CD4-positive, alpha-beta memory T cell (primary cell): ENCODE measurements around the gene NOP14. TPM values are rescaled to one million over a fixed set of nuclear protein-coding genes. Genes with fewer than 3 reads are reported as not detected.

Experiments used
- CTCF ChIA-PET: fragments of 350-600 bp; sonication (Branson Sonifier 250); formaldehyde crosslinking; loops from one replicate; lab custom pipeline; 2021; ENCODE audit warnings: inconsistent platforms; ENCODE audit not compliant: partially characterized antibody; lab: Charles Lee
- POLR2A ChIA-PET: fragments of 350-600 bp; sonication (Branson Sonifier 250); formaldehyde crosslinking; loops from one replicate; lab custom pipeline; 2021; ENCODE audit not compliant: partially characterized antibody; lab: Charles Lee
- DNase-seq, 5 donors: peaks; one replicate each; pipeline versions ENCODE4 v3.0.0 to v3.0.0-alpha.2; 2020 to 2022; ENCODE audit warnings: mixed read lengths in 1 of 5
- H3K27ac ChIP-seq: one replicate; pipeline ENCODE4 v1.7.0; 2013; ENCODE audit warnings: low read depth, low read length
- H3K27me3 ChIP-seq: 2 replicates; pipeline ENCODE4 v1.7.0; 2013; ENCODE audit warnings: mild to moderate bottlenecking, low read length, moderate library complexity; ENCODE audit not compliant: insufficient read depth
- H3K36me3 ChIP-seq: 2 replicates; pipeline ENCODE4 v1.7.0; 2013; ENCODE audit warnings: mild to moderate bottlenecking, low read length, moderate library complexity; ENCODE audit not compliant: insufficient read depth
- H3K4me1 ChIP-seq: 2 replicates; pipeline ENCODE4 v1.7.0; 2013; ENCODE audit warnings: mild to moderate bottlenecking, low read length, moderate library complexity; ENCODE audit not compliant: insufficient read depth
- H3K4me3 ChIP-seq, 2 donors: one replicate each; pipeline ENCODE4 v1.7.0; 2013; ENCODE audit warnings: low read length in 2 of 2, mild to moderate bottlenecking in 1 of 2
- H3K9me3 ChIP-seq, 2 donors: one replicate each; pipeline ENCODE4 v1.7.0; 2013; ENCODE audit warnings: low read length in 2 of 2, control low read depth in 1 of 2; ENCODE audit not compliant: control insufficient read depth in 1 of 2
- H3K27ac Mint-ChIP-seq, 7 donors: one replicate each; pipeline ENCODE4 v1.8.0; 2020 to 2021; ENCODE audit warnings: mixed read lengths in 7 of 7, mild to moderate bottlenecking in 6 of 7, inconsistent platforms in 3 of 7, moderate library complexity in 3 of 7
- H3K27me3 Mint-ChIP-seq, 2 donors: one replicate each; pipeline ENCODE4 v1.8.0; 2020 to 2021; ENCODE audit warnings: mixed read lengths in 2 of 2
- H3K36me3 Mint-ChIP-seq, 2 donors: one replicate each; pipeline ENCODE4 v1.8.0; 2020 to 2021; ENCODE audit warnings: mixed read lengths in 2 of 2, inconsistent platforms in 1 of 2, mild to moderate bottlenecking in 1 of 2
- H3K4me1 Mint-ChIP-seq, 4 donors: one replicate each; pipeline ENCODE4 v1.8.0; 2020 to 2021; ENCODE audit warnings: mixed read lengths in 4 of 4, mild to moderate bottlenecking in 1 of 4
- H3K4me3 Mint-ChIP-seq, 8 donors: one replicate each; pipeline ENCODE4 v1.8.0; 2020 to 2021; ENCODE audit warnings: mixed read lengths in 8 of 8, mild to moderate bottlenecking in 7 of 8, moderate library complexity in 6 of 8, inconsistent platforms in 3 of 8
- H3K9me3 Mint-ChIP-seq, 8 donors: one replicate each; pipeline ENCODE4 v1.8.0; 2020 to 2021; ENCODE audit warnings: mixed read lengths in 8 of 8, mild to moderate bottlenecking in 5 of 8, inconsistent platforms in 3 of 8, moderate library complexity in 1 of 8
- intact Hi-C: fragments of 100-400 bp; cut with micrococcal nuclease; formaldehyde crosslinking; loops from one replicate; pipeline ENCODE4 v1.15.1; 2023
- polyA plus RNA-seq, 2 donors: library from polyadenylated mRNA; unstranded; fragments of 300-500 nt; fragmentation: Illumina TruSeq; gene quantifications; one replicate each; pipeline ENCODE4 v1.2.3, GENCODE V29; 2021
- total RNA-seq, 2 experiments: library from RNA; stranded (reverse); gene quantifications; one replicate each; pipeline ENCODE4 v1.2.3, GENCODE V29; 2021

NOP14 gene
- total and polyA plus RNA-seq, 4 experiments from 2014 or later, result 2.6 to 41.4 (median 38.4) TPM

DNA sequence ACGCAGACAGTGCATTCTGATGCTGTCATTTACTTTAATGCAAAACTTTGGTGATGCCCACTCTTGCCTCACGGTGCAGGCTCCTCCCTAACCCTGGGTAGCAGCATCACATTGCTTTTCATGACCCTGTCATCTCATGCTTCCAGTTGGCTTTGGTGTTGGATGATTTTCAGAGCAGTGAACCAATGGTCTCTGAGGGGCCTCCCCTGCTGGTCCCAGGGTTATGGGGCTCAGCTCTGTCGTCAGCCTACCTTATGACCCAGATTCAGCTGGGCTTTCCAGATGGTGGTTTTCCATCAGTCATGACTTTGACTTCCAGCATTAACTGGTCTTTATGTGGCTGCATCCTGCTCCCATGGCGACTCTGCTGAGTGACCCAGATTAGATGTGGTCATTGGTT is 56.0 kb downstream of the NOP14 start:
- POLR2A ChIA-PET, result no interaction called here
- H3K4me1 Mint-ChIP-seq, result peaks cover 12 to 30% (median 16%) of the 10 kb centered on the region in 4 donors
- CTCF ChIA-PET, result no interaction called here
- intact Hi-C loops, result no loop called here
- peak overlapping the region in 5 of 7 donors; percentile 15 to 87 (median 70) for H3K27ac Mint-ChIP-seq
- peaks cover 23% of the 10 kb centered on the region for H3K4me1 ChIP-seq
- no peaks in the 10 kb centered on the region for H3K9me3 Mint-ChIP-seq
- H3K27me3 ChIP-seq, result no peaks in the 10 kb centered on the region
- no peaks in the 10 kb centered on the region for H3K9me3 ChIP-seq
- DNase-seq, result no peak
- no peak overlapping the region for H3K4me3 ChIP-seq
- H3K36me3 Mint-ChIP-seq, result peaks cover 52 to 85% of the 10 kb centered on the region in 2 donors
- H3K27me3 Mint-ChIP-seq, result no peaks in the 10 kb centered on the region
- no peak overlapping the region for H3K4me3 Mint-ChIP-seq
- H3K36me3 ChIP-seq, result peaks cover 75% of the 10 kb centered on the region
- H3K27ac ChIP-seq, result no peak overlapping the region

DNA sequence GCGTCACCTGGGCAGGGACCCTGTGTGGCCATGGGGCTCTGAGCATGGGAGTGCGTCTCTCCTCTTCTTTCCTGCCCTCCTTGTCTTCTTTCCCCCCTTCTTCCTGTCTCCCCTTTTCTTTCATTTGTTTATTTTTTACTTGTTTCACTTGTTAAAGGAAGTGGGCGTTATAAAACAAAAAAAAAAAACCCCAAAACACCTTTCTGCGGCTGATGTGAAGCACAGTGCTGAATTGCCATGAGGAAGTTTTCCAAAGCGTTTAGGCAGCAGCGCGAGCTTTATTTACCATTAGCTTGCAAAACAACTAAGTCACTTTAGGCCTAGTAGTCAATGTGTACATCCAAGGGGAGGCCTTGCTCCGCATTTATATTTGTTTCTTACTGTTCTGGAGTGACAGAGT is 57.0 kb downstream of the NOP14 start:
- Histone ChIP-seq H3K4me1 (peaks cover 23% of the 10 kb centered on the region), H3K36me3 (peaks cover 78% of the 10 kb centered on the region), H3K4me3 (no peak overlapping the region), H3K9me3 (no peaks in the 10 kb centered on the region), H3K27ac (no peak overlapping the region), H3K27me3 (no peaks in the 10 kb centered on the region)
- Mint-ChIP-seq H3K27ac (peak overlapping the region; percentile 39 to 93 (median 74)), H3K9me3 (no peaks in the 10 kb centered on the region), H3K27me3 (no peaks in the 10 kb centered on the region), H3K36me3 (peaks cover 52 to 85% of the 10 kb centered on the region in 2 donors), H3K4me1 (peaks cover 12 to 30% (median 16%) of the 10 kb centered on the region in 4 donors), H3K4me3 (peak overlapping the region in 5 of 8 donors; percentile 18 to 60 (median 39))
- peak in 2 of 5 donors; percentile 9 to 19 for DNase-seq
- CTCF ChIA-PET, result no interaction called here
- POLR2A ChIA-PET, result no interaction called here
- intact Hi-C loops, result no loop called here

DNA sequence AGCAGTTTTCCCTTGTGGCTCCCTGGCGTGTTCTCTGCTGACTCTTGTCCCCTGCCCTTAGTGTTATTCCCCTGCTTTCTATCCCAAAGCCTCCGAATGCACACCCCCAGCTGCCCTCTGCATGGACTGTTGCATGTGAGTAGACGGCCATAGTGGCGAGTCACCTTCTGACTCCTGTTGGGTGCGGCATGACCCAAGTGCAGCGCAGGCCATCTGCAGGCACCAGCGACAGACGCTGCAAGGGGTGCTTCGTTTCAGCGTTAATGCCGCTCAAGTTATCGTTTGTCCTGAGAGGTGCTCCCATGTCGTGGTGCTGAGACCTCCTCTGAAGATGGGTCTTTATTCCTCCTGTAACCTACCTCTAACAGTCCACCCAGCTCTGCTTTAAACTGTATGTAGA is 57.7 kb downstream of the NOP14 start:
- intact Hi-C loops, result no loop called here
- no peaks in the 10 kb centered on the region for H3K9me3 Mint-ChIP-seq
- H3K27ac Mint-ChIP-seq, result peak overlapping the region in 6 of 7 donors; percentile 17 to 83 (median 72)
- POLR2A ChIA-PET, result no interaction called here
- no peak overlapping the region for H3K4me3 Mint-ChIP-seq
- Histone ChIP-seq H3K27ac (no peak overlapping the region), H3K36me3 (peaks cover 78% of the 10 kb centered on the region), H3K27me3 (no peaks in the 10 kb centered on the region), H3K9me3 (no peaks in the 10 kb centered on the region), H3K4me1 (peaks cover 23% of the 10 kb centered on the region), H3K4me3 (no peak overlapping the region)
- H3K4me1 Mint-ChIP-seq, result peaks cover 12 to 30% (median 16%) of the 10 kb centered on the region in 4 donors
- DNase-seq, result no peak
- H3K36me3 Mint-ChIP-seq, result peaks cover 54 to 85% of the 10 kb centered on the region in 2 donors
- CTCF ChIA-PET, result no interaction called here
- H3K27me3 Mint-ChIP-seq, result no peaks in the 10 kb centered on the region

DNA sequence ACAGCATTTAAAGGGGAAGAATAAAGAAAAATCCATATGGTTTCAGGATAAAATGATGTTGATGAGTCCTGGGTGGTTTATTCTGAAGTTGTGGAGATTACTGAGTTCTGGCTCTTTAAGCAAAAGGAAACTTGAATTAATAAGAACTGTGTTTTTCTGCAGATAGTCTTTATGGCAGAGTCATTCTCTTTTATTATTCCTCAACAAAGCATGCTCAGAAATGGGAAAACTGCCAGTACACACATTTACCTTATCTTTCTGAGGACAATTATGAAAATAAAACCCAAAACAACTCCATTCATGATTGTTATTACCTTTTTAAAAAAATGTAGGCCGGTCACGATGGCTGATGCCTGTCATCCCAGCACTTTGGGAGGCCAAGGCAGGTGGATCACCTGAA is 61.1 kb downstream of the NOP14 start:
- Mint-ChIP-seq H3K4me3 (no peak overlapping the region), H3K27ac (peak overlapping the region in 5 of 7 donors; percentile 15 to 39 (median 19)), H3K27me3 (no peaks in the 10 kb centered on the region), H3K4me1 (peaks cover 10 to 16% (median 14%) of the 10 kb centered on the region in 4 donors), H3K36me3 (peaks cover 53 to 81% of the 10 kb centered on the region in 2 donors), H3K9me3 (no peaks in the 10 kb centered on the region)
- no peak for DNase-seq
- Histone ChIP-seq H3K4me1 (peaks cover 13% of the 10 kb centered on the region), H3K9me3 (no peaks in the 10 kb centered on the region), H3K27ac (no peak overlapping the region), H3K36me3 (peaks cover 76% of the 10 kb centered on the region), H3K27me3 (no peaks in the 10 kb centered on the region), H3K4me3 (no peak overlapping the region)
- ChIA-PET CTCF (no interaction called here), POLR2A (no interaction called here)
- intact Hi-C loops, result no loop called here

DNA sequence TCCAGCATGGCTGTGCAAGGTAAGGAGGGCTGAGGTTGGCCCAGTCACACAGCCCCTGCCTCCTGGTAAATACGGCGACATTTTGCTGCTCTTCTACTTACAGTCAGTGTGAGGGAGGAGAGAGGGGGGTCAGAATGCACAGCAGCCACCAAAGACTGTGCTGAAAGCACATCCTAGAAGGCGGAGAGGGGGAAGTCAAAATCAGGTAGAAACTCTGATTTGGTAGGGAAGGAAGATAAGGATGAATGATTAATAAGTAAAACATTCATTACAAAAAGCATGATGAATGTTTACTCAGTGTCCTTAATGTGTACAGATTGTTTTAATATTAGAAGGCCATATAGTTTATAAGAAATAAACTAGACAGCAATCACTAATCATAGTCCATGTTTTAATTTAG is 62.0 kb downstream of the NOP14 start:
- H3K9me3 ChIP-seq, result no peaks in the 10 kb centered on the region
- no peaks in the 10 kb centered on the region for H3K27me3 ChIP-seq
- intact Hi-C loops, result no loop called here
- Mint-ChIP-seq H3K27me3 (no peaks in the 10 kb centered on the region), H3K4me1 (peaks cover 7 to 9% (median 8%) of the 10 kb centered on the region in 4 donors), H3K27ac (peak overlapping the region in 4 of 7 donors; percentile 19 to 59 (median 49)), H3K9me3 (no peaks in the 10 kb centered on the region), H3K36me3 (peaks cover 49 to 82% of the 10 kb centered on the region in 2 donors), H3K4me3 (no peak overlapping the region)
- peaks cover 4% of the 10 kb centered on the region for H3K4me1 ChIP-seq
- H3K36me3 ChIP-seq, result peaks cover 77% of the 10 kb centered on the region
- no peak overlapping the region for H3K4me3 ChIP-seq
- H3K27ac ChIP-seq, result no peak overlapping the region
- CTCF ChIA-PET, result no interaction called here
- no peak for DNase-seq
- POLR2A ChIA-PET, result no interaction called here

DNA sequence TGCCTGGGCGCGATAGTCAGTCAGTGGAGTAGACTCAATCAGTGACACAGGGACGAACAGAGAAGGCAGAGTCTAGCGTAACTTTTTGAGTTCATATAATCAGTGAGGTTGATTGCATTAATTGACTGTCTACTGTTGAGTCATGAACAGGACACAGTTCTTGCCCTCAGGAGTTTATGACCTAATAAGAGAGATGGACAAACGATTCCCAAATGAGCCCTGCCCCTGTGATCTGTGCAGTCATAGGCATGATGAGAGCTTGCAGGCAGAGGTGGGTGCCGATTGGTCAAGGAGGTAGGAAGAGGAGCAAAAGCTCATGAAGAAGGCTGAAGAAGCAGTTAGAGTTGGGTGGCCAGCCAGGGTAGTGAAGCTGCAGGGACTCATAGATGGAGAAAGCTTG is 62.5 kb downstream of the NOP14 start:
- H3K4me3 Mint-ChIP-seq, result no peak overlapping the region
- Histone ChIP-seq H3K9me3 (no peaks in the 10 kb centered on the region), H3K27me3 (no peaks in the 10 kb centered on the region), H3K36me3 (peaks cover 78% of the 10 kb centered on the region), H3K4me1 (no peaks in the 10 kb centered on the region), H3K4me3 (no peak overlapping the region), H3K27ac (no peak overlapping the region)
- H3K9me3 Mint-ChIP-seq, result no peaks in the 10 kb centered on the region
- ChIA-PET CTCF (no interaction called here), POLR2A (no interaction called here)
- intact Hi-C loops, result no loop called here
- peaks cover 3 to 5% (median 4%) of the 10 kb centered on the region in 4 donors for H3K4me1 Mint-ChIP-seq
- H3K36me3 Mint-ChIP-seq, result peaks cover 46 to 82% of the 10 kb centered on the region in 2 donors
- H3K27ac Mint-ChIP-seq, result peak overlapping the region in 5 of 7 donors; percentile 48 to 77 (median 63)
- DNase-seq, result no peak
- no peaks in the 10 kb centered on the region for H3K27me3 Mint-ChIP-seq

DNA sequence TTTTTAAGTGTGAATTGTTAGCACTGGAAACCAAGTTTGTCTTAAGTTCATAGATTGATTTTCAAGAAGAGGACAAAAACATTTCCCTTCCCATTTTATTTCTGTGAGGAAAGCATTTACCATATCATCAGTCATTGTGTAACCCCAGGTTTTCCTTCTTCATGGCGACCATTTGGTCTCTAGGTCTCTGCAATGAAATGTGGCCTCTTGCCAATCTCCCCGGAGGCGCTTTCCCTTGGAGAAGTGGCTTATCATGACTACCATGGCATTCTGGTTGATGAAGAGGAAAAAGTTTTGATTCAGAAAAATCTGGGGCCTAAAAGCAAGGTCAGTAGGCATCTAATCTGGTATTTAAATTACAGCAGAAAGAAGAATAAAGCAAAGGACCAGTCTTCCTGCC is 65.2 kb downstream of the NOP14 start:
- Mint-ChIP-seq H3K36me3 (peaks cover 42 to 72% of the 10 kb centered on the region in 2 donors), H3K9me3 (no peaks in the 10 kb centered on the region), H3K27ac (peak overlapping the region in 1 of 7 donors; percentile 22), H3K4me3 (no peak overlapping the region), H3K4me1 (no peaks in the 10 kb centered on the region), H3K27me3 (no peaks in the 10 kb centered on the region)
- Histone ChIP-seq H3K27ac (no peak overlapping the region), H3K27me3 (no peaks in the 10 kb centered on the region), H3K4me1 (no peaks in the 10 kb centered on the region), H3K4me3 (no peak overlapping the region), H3K36me3 (peaks cover 70% of the 10 kb centered on the region), H3K9me3 (no peaks in the 10 kb centered on the region)
- ChIA-PET POLR2A (no interaction called here), CTCF (no interaction called here)
- intact Hi-C loops, result no loop called here
- no peak for DNase-seq
